Measurements from ENCODE around the gene CYP4F22. TPM values are rescaled to one million over a fixed set of nuclear protein-coding genes. Genes with fewer than 3 reads are reported as not detected.
A peak's percentile ranks its signal among the peaks of the same experiment; 100 is the strongest.

The CYP4F22 gene
- total and polyA plus RNA-seq, 5 donors, result not detected

GRCh38 chr19:15539638-15540037 is 31.3 kb downstream of the CYP4F22 start:
- Histone ChIP-seq H3K27ac (ENCODE audit: low read length) (no peak overlapping the region), H3K27me3 (ENCODE audit: control insufficient read depth, insufficient read depth) (no peaks in the 10 kb centered on the region), H3K4me1 (ENCODE audit: control insufficient read depth, insufficient read depth, low read length) (no peaks in the 10 kb centered on the region), H3K4me3 (ENCODE audit: low read length) (no peak overlapping the region), H3K9me3 (ENCODE audit: control insufficient read depth, low read length) (no peaks in the 10 kb centered on the region)
- intact Hi-C loops (cut with DNase I), result no loop called here
- DNase-seq, result no peak
- ATAC-seq, result no peak

GRCh38 chr19:15540435-15540834 is 32.1 kb downstream of the CYP4F22 start:
- peak in 1 of 3 donors; percentile 44 for DNase-seq
- Histone ChIP-seq H3K27me3 (ENCODE audit: control insufficient read depth, insufficient read depth) (no peaks in the 10 kb centered on the region), H3K27ac (ENCODE audit: low read length) (no peak overlapping the region), H3K4me1 (ENCODE audit: control insufficient read depth, insufficient read depth, low read length) (no peaks in the 10 kb centered on the region), H3K4me3 (ENCODE audit: low read length) (no peak overlapping the region), H3K9me3 (ENCODE audit: control insufficient read depth, low read length) (no peaks in the 10 kb centered on the region)
- ATAC-seq, result no peak
- 87% methylated on average over 19 of the region's 20 CpGs for WGBS
- intact Hi-C loops (cut with DNase I), result no loop called here

- intact Hi-C loops (cut with DNase I), result no loop called here
- DNase-seq (no peak), ATAC-seq (no peak)
- Histone ChIP-seq H3K4me1 (ENCODE audit: control insufficient read depth, insufficient read depth, low read length) (no peaks in the 10 kb centered on the region), H3K27ac (ENCODE audit: low read length) (no peak overlapping the region), H3K27me3 (ENCODE audit: control insufficient read depth, insufficient read depth) (no peaks in the 10 kb centered on the region), H3K4me3 (ENCODE audit: low read length) (no peak overlapping the region), H3K9me3 (ENCODE audit: control insufficient read depth, low read length) (no peaks in the 10 kb centered on the region)
Measured at GRCh38 chr19:15544283-15544682, 36.0 kb downstream of the CYP4F22 start.

- Histone ChIP-seq H3K4me3 (ENCODE audit: low read length) (no peak overlapping the region), H3K4me1 (ENCODE audit: control insufficient read depth, insufficient read depth, low read length) (no peaks in the 10 kb centered on the region), H3K27ac (ENCODE audit: low read length) (no peak overlapping the region), H3K9me3 (ENCODE audit: control insufficient read depth, low read length) (no peaks in the 10 kb centered on the region), H3K27me3 (ENCODE audit: control insufficient read depth, insufficient read depth) (no peaks in the 10 kb centered on the region)
- ATAC-seq, result no peak
- intact Hi-C loops (cut with DNase I), result no loop called here
- WGBS, result 95% methylated on average over 1 of the region's 1 CpG
- DNase-seq, result no peak
Measured at GRCh38 chr19:15544970-15545369, 36.6 kb downstream of the CYP4F22 start.

GRCh38 chr19:15548648-15549047 is 40.3 kb downstream of the CYP4F22 start:
- no peak overlapping the region for H3K4me3 ChIP-seq (ENCODE audit: low read length)
- no peak overlapping the region for H3K27ac ChIP-seq (ENCODE audit: low read length)
- H3K4me1 ChIP-seq (ENCODE audit: control insufficient read depth, insufficient read depth, low read length), result no peaks in the 10 kb centered on the region
- no peak for DNase-seq
- H3K9me3 ChIP-seq (ENCODE audit: control insufficient read depth, low read length), result no peaks in the 10 kb centered on the region
- intact Hi-C loops (cut with DNase I), result no loop called here
- no peaks in the 10 kb centered on the region for H3K27me3 ChIP-seq (ENCODE audit: control insufficient read depth, insufficient read depth)
- WGBS, result 86% methylated on average over 2 of the region's 2 CpGs
- no peak for ATAC-seq

- Histone ChIP-seq H3K9me3 (ENCODE audit: control insufficient read depth, low read length) (no peaks in the 10 kb centered on the region), H3K27me3 (ENCODE audit: control insufficient read depth, insufficient read depth) (no peaks in the 10 kb centered on the region), H3K27ac (ENCODE audit: low read length) (no peak overlapping the region), H3K4me3 (ENCODE audit: low read length) (no peak overlapping the region), H3K4me1 (ENCODE audit: control insufficient read depth, insufficient read depth, low read length) (no peaks in the 10 kb centered on the region)
- intact Hi-C loops (cut with DNase I), result no loop called here
- WGBS, result 95% methylated on average over 5 of the region's 5 CpGs
- DNase-seq (no peak), ATAC-seq (no peak)
Measured at GRCh38 chr19:15549581-15549980, 41.3 kb downstream of the CYP4F22 start.

- DNase-seq (no peak), ATAC-seq (no peak)
- WGBS, result 80% methylated on average over 3 of the region's 3 CpGs
Measured at GRCh38 chr19:15550273-15550672, 41.9 kb downstream of the CYP4F22 start.

GRCh38 chr19:15550929-15551292 is 42.6 kb downstream of the CYP4F22 start:
- 8% methylated on average over 8 of the region's 8 CpGs for WGBS
- H3K27me3 ChIP-seq (ENCODE audit: control insufficient read depth, insufficient read depth), result no peaks in the 10 kb centered on the region
- intact Hi-C loops (cut with DNase I), result loop anchor here in 3 of 4 donors (10.0 kb wide), 4 partner anchors 86 to 456 kb away; partner anchors contain the start of gene RASAL3 (in 1 of the 3)
- H3K9me3 ChIP-seq (ENCODE audit: control insufficient read depth, low read length), result no peaks in the 10 kb centered on the region
- H3K4me3 ChIP-seq (ENCODE audit: low read length), result peak overlapping the region; percentile 22
- ATAC-seq (no peak), DNase-seq (no peak)
- H3K4me1 ChIP-seq (ENCODE audit: control insufficient read depth, insufficient read depth, low read length), result no peaks in the 10 kb centered on the region
- no peak overlapping the region for H3K27ac ChIP-seq (ENCODE audit: low read length)

More at GRCh38 chr19:15550273-15550672, 41.9 kb downstream of the CYP4F22 start:
- H3K4me1 ChIP-seq (ENCODE audit: control insufficient read depth, insufficient read depth, low read length), result no peaks in the 10 kb centered on the region
- intact Hi-C loops (cut with DNase I), result loop anchor here in 3 of 4 donors (10.0 kb wide), 4 partner anchors 85 to 455 kb away; partner anchors contain the start of gene RASAL3 (in 1 of the 3)
- H3K27ac ChIP-seq (ENCODE audit: low read length), result no peak overlapping the region
- H3K27me3 ChIP-seq (ENCODE audit: control insufficient read depth, insufficient read depth), result no peaks in the 10 kb centered on the region
- no peak overlapping the region for H3K4me3 ChIP-seq (ENCODE audit: low read length)
- no peaks in the 10 kb centered on the region for H3K9me3 ChIP-seq (ENCODE audit: control insufficient read depth, low read length)

GRCh38 chr19:15551293-15552004 is 43.1 kb downstream of the CYP4F22 start:
- intact Hi-C loops (cut with DNase I), result loop anchor here in 3 of 4 donors (10.0 kb wide), 4 partner anchors 87 to 457 kb away; partner anchors contain the start of gene RASAL3 (in 1 of the 3)
- WGBS, result 5% methylated on average over 40 of the region's 40 CpGs
- DNase-seq (peak; percentile 39 to 68 (median 60)), ATAC-seq (peak; percentile 19 to 22)
- Histone ChIP-seq H3K27me3 (ENCODE audit: control insufficient read depth, insufficient read depth) (no peaks in the 10 kb centered on the region), H3K4me1 (ENCODE audit: control insufficient read depth, insufficient read depth, low read length) (no peaks in the 10 kb centered on the region), H3K9me3 (ENCODE audit: control insufficient read depth, low read length) (no peaks in the 10 kb centered on the region), H3K4me3 (ENCODE audit: low read length) (peak overlapping the region; percentile 22), H3K27ac (ENCODE audit: low read length) (no peak overlapping the region)

GRCh38 chr19:15555021-15555420 is 46.7 kb downstream of the CYP4F22 start:
- H3K27me3 ChIP-seq (ENCODE audit: control insufficient read depth, insufficient read depth), result no peaks in the 10 kb centered on the region
- WGBS, result 55% methylated on average over 17 of the region's 17 CpGs
- intact Hi-C loops (cut with DNase I), result loop anchor here (5.0 to 10.0 kb wide), 6 partner anchors 90 to 463 kb away; partner anchors contain the start of gene RASAL3 (in 1 of the 4)

GRCh38 chr19:15555759-15556633 is 47.7 kb downstream of the CYP4F22 start:
- Histone ChIP-seq H3K4me1 (ENCODE audit: control insufficient read depth, insufficient read depth, low read length) (no peaks in the 10 kb centered on the region), H3K9me3 (ENCODE audit: control insufficient read depth, low read length) (no peaks in the 10 kb centered on the region), H3K4me3 (ENCODE audit: low read length) (no peak overlapping the region), H3K27ac (ENCODE audit: low read length) (no peak overlapping the region), H3K27me3 (ENCODE audit: control insufficient read depth, insufficient read depth) (no peaks in the 10 kb centered on the region)
- 1% methylated on average over 49 of the region's 49 CpGs for WGBS
- DNase-seq, result peak; percentile 93 to 95 (median 94)
- peak; percentile 94 to 96 for ATAC-seq
- intact Hi-C loops (cut with DNase I), result loop anchor here (2.0 to 10.0 kb wide), 7 partner anchors 91 to 464 kb away; partner anchors contain the start of gene RASAL3 (in 1 of the 4)

More at GRCh38 chr19:15555021-15555420, 46.7 kb downstream of the CYP4F22 start:
- Histone ChIP-seq H3K4me1 (ENCODE audit: control insufficient read depth, insufficient read depth, low read length) (no peaks in the 10 kb centered on the region), H3K9me3 (ENCODE audit: control insufficient read depth, low read length) (no peaks in the 10 kb centered on the region), H3K27ac (ENCODE audit: low read length) (no peak overlapping the region), H3K4me3 (ENCODE audit: low read length) (no peak overlapping the region)
- DNase-seq (no peak), ATAC-seq (no peak)

Data from right cardiac atrium (tissue), 5 donors.